KOPT-K1 (cell line): Measurements from ENCODE around the gene BLNK.
"Not testable (repeated sequence)": the region's sequence is repeated elsewhere in the genome, so short reads cannot be mapped to it uniquely, and the experiment has no call there.

Experiments
- H3K27ac ChIP-seq: fragments of 200-600 bp; sonication (generic); 2 replicates; pipeline ENCODE4 v1.5.1; 2016; ENCODE audit warnings: antibody characterized with exemption, mild to moderate bottlenecking, low read depth, low read length; ENCODE audit not compliant: poor library complexity, severe bottlenecking
- H3K36me3 ChIP-seq: fragments of 200-600 bp; sonication (generic); 2 replicates; pipeline ENCODE4 v1.5.1; 2017; ENCODE audit warnings: antibody characterized with exemption, mild to moderate bottlenecking, low read length, moderate library complexity; ENCODE audit not compliant: insufficient read depth
- H3K9me3 ChIP-seq: fragments of 200-600 bp; sonication (generic); 2 replicates; pipeline ENCODE4 v1.5.1; 2017; ENCODE audit warnings: antibody characterized with exemption, low read length, mild to moderate bottlenecking; ENCODE audit not compliant: insufficient read depth, poor library complexity, severe bottlenecking

Gene BLNK

DNA sequence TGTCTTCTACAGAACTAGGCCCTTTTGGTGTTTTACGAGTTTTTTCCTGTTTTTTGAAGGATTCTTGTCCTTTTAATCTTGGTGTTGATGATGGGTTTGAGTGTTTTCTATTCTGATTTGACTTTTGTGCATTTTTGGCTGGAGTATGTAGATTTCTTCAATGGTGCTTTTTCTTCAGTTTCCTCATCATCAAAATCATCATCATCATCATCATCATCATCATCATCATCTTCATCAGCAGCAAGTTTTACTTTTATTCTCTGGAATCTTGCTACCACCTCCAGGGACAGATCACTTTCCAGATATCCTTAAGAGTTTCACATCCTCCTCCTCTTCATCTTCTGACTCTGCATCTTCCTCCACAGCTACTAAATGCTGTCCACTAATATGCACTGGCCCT, 81.9 kb downstream of the BLNK start:
- H3K9me3 ChIP-seq, H3K27ac ChIP-seq, H3K36me3 ChIP-seq: not testable (repeated sequence)

- no peak overlapping the region for H3K27ac ChIP-seq
- no peaks in the 10 kb centered on the region for H3K9me3 ChIP-seq
- no peaks in the 10 kb centered on the region for H3K36me3 ChIP-seq
Observed at GRCh38 chr10:96188916-96189315, 82.5 kb downstream of the BLNK start.

GRCh38 chr10:96188421-96188820, 82.9 kb downstream of the BLNK start:
- no peaks in the 10 kb centered on the region for H3K9me3 ChIP-seq
- no peak overlapping the region for H3K27ac ChIP-seq
- H3K36me3 ChIP-seq = no peaks in the 10 kb centered on the region

- no peaks in the 10 kb centered on the region for H3K36me3 ChIP-seq
- no peak overlapping the region for H3K27ac ChIP-seq
- H3K9me3 ChIP-seq = peaks cover 20% of the 10 kb centered on the region
Observed at GRCh38 chr10:96176985-96177384, 94.4 kb downstream of the BLNK start.

DNA sequence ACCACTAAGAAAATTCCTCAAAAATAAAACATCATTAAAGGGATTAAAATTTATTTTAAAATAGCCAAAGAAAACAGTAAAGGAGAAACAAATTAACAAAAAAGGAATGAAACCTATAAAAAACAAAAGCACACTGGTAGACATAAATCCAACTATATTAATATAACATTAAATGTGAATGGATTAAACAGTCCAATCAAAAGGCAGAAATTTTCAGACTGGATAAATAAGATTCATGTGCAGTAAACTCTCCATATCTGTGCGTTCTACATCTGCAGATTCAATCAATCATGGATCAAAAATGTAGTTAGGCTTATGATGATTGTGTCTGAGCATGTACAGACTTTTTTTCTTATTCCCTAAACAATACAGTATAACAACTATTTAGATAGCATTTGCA, 98.7 kb downstream of the BLNK start:
- no peaks in the 10 kb centered on the region for H3K36me3 ChIP-seq
- H3K27ac ChIP-seq = no peak overlapping the region
- H3K9me3 ChIP-seq = peaks cover 37% of the 10 kb centered on the region

DNA sequence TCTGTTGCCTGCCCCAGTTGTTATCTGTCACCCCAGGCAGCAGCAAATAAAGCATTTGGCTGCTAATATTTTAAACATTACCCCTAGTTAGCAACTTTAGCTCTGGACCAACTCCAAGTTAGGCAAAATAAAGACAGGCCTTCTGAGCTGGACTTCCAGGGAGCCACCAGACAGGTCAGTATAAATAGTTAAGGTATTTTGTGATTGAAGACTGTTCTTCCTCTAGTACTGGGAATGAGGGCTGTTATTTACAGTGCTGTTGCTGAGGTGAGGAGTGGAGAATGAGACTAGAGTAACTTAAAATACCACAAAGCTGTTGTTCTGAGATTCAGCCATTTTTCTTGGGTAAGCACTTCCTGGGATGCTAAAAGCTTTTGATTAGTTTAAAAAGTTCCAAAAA, 101.1 kb downstream of the BLNK start:
- Histone ChIP-seq H3K9me3 (peaks cover 47% of the 10 kb centered on the region), H3K36me3 (peaks cover 15% of the 10 kb centered on the region; the same call in 1 of the 2 replicates), H3K27ac (no peak overlapping the region)

DNA sequence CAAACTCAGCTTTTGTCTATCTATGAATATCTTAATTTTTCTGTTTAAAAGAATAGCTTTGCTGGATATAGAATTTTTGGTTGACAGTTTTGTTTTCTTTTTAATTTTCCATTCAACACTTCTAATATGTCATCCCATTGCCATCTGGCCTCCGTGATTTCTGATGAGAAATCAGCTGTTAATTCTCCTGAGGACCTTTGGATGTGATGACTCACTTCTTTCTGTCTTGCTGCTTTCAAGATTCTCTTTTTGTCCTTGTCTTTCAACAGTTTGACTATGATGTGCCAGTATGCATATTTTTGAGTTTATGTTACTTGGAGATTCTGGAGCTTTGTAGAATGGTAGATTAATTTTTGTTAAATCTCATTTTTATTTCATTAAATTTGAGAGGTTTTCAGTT, 102.8 kb downstream of the BLNK start:
- Histone ChIP-seq H3K36me3 (peaks cover 25% of the 10 kb centered on the region; the same call in 1 of the 2 replicates), H3K27ac (no peak overlapping the region), H3K9me3 (peaks cover 54% of the 10 kb centered on the region)

DNA sequence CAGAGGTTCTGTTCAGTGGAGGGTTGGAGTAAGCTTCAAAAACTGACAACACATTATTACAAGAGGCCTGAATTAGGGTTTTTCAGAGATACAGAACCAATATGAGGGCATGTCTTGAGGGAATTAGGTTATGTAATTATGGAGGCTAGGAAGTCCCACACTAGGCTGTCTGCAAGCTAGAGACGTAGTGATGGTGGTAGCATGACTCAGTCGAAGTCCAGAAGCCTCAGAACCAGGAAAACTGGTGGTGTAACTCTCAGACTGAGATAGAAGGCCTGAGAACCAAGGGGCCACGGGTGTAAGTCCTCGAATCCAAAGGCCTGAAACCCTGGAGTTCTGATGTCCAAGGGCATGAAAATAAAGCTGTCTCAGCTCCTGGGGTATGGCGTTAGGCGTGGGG, 105.6 kb downstream of the BLNK start:
- H3K27ac ChIP-seq = no peak overlapping the region
- H3K36me3 ChIP-seq = peaks cover 48% of the 10 kb centered on the region
- H3K9me3 ChIP-seq = peaks cover 45% of the 10 kb centered on the region

DNA sequence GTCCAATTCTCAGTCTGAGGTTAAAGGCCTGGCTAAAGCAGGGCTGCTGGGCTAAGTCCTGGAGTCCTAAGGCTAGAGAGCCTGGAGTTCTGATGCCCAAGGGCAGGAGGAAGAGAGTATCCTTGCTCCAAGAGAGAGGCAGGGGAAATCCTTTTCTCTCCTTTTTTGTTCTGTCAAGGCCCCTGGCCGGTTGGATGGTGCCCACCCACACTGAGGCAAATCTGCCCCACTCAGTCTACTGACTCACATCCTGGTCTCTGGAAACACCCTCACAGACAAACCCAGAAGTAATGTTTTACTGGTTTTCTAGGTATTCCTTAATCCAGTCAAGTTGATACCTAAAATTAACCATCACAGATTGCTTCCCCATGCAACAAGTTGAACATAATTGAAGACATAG, 118.3 kb downstream of the BLNK start:
- Histone ChIP-seq H3K27ac (no peak overlapping the region), H3K9me3 (no peaks in the 10 kb centered on the region), H3K36me3 (peaks cover 87% of the 10 kb centered on the region)

GRCh38 chr10:96152437-96152836, 118.9 kb downstream of the BLNK start:
- peaks cover 87% of the 10 kb centered on the region for H3K36me3 ChIP-seq

More at GRCh38 chr10:96152437-96152836, 118.9 kb downstream of the BLNK start:
- H3K9me3 ChIP-seq = no peaks in the 10 kb centered on the region
- no peak overlapping the region for H3K27ac ChIP-seq
